Common myeloid progenitor, CD34-positive (primary cell): ENCODE measurements around the gene PLAC8.
A peak's percentile ranks its signal among the peaks of the same experiment; 100 is the strongest.
"Not testable (repeated sequence)": the region's sequence is repeated elsewhere in the genome, so short reads cannot be mapped to it uniquely, and the experiment has no call there.

Experiments used
- CTCF ChIA-PET: fragments of 350-600 bp; sonication (Branson Sonifier 250); formaldehyde crosslinking; loops from one replicate; lab custom pipeline; 2021; ENCODE audit warnings: antibody characterized with exemption; lab: Charles Lee
- POLR2A ChIA-PET: fragments of 350-600 bp; sonication (Branson Sonifier 250); formaldehyde crosslinking; loops from one replicate; lab custom pipeline; 2021; ENCODE audit warnings: antibody characterized with exemption; lab: Charles Lee
- DNase-seq, 3 donors: peaks; one replicate each; pipeline versions ENCODE4 v3.0.0 to v3.0.0-alpha.2; 2013
- H3K27ac ChIP-seq, 2 experiments: 1 replicate in 1 of 2; 2 replicates in 1 of 2; pipeline ENCODE4 v1.7.0; 2013; ENCODE audit warnings: inconsistent platforms in 2 of 2, low read length in 2 of 2, mild to moderate bottlenecking in 2 of 2, low read depth in 1 of 2, moderate library complexity in 1 of 2; ENCODE audit not compliant: severe bottlenecking in 2 of 2, insufficient read depth in 1 of 2, poor library complexity in 1 of 2
- H3K27me3 ChIP-seq, 5 experiments: replicated peaks in 2 of 5; 1 replicate in 3 of 5; 2 replicates in 2 of 5; pipeline versions ENCODE4 v1.6.1 to v1.7.0; 2013; ENCODE audit warnings: low read length in 4 of 5, mild to moderate bottlenecking in 2 of 5, moderate library complexity in 2 of 5, inconsistent platforms in 1 of 5; ENCODE audit not compliant: insufficient read depth in 5 of 5, control insufficient read depth in 4 of 5
- H3K36me3 ChIP-seq, 4 experiments: 1 replicate in 2 of 4; 2 replicates in 2 of 4; pipeline versions ENCODE4 v1.6.1 to v1.7.0; 2013; ENCODE audit warnings: low read length in 3 of 4, control low read depth in 1 of 4, mild to moderate bottlenecking in 1 of 4; ENCODE audit not compliant: control insufficient read depth in 4 of 4, insufficient read depth in 4 of 4
- H3K4me1 ChIP-seq, 4 experiments: 1 replicate in 3 of 4; 2 replicates in 1 of 4; pipeline versions ENCODE4 v1.6.1 to v1.7.1; 2013; ENCODE audit warnings: low read length in 3 of 4, mild to moderate bottlenecking in 3 of 4, control low read depth in 1 of 4, inconsistent platforms in 1 of 4, moderate library complexity in 1 of 4; ENCODE audit not compliant: control insufficient read depth in 4 of 4, insufficient read depth in 4 of 4; ENCODE audit errors: control extremely low read depth in 1 of 4
- H3K4me3 ChIP-seq, 7 experiments: 1 replicate in 4 of 7; 2 replicates in 3 of 7; pipeline versions ENCODE4 v1.5.1 to v1.7.0; 2013; ENCODE audit warnings: mild to moderate bottlenecking in 7 of 7, low read length in 6 of 7, moderate library complexity in 6 of 7, inconsistent platforms in 2 of 7, low read depth in 2 of 7, control low read depth in 1 of 7; ENCODE audit not compliant: insufficient read depth in 4 of 7, control insufficient read depth in 1 of 7; ENCODE audit errors: extremely low read depth in 1 of 7
- H3K9me3 ChIP-seq, 5 experiments: 1 replicate in 4 of 5; 2 replicates in 1 of 5; pipeline versions ENCODE4 v1.6.1 to v1.7.1; 2013; ENCODE audit warnings: low read length in 4 of 5, mild to moderate bottlenecking in 2 of 5, inconsistent platforms in 1 of 5, low read depth in 1 of 5, moderate library complexity in 1 of 5; ENCODE audit not compliant: control insufficient read depth in 4 of 5, insufficient read depth in 2 of 5; ENCODE audit errors: control extremely low read depth in 1 of 5
- WGBS: methylation state at CpG from one replicate; pipeline ENCODE4 v1.1.5; 2013; ENCODE audit not compliant: insufficient coverage; 5-methylcytosine and 5-hydroxymethylcytosine counted together

Gene PLAC8

DNA sequence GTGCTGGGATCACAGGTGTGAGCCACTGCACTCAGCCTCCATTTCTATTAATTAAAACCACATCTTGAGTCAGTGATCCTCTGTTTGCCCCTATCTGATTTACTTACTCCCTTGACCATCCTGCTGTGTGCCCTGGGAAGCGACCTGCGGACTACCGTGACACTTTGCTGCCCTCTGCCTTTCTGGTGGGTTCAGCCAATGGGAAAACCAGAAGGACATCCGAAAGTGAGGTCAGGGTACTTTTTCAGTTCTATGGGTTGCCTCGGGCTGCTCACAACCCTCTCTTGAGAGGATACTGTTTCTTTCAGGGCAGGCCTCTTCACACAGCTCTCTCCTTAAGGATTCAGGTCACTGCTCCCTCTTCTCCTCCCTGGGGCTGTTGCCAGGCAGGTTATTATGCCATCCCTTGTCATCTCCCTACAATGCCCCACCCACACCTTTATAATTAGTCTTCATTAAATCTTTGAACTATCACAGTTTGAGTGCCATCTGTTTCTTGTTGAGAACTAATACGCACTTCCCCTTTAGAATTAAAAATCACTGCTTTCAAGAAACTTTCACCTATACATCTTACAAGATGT is 21.4 kb downstream of the PLAC8 start:
- peaks cover 44 to 93% (median 67%) of the 10 kb centered on the region in 4 experiments for H3K36me3 ChIP-seq
- ChIA-PET CTCF (interaction anchor here (0.8 to 2.3 kb wide), 7 partner anchors 10 to 167 kb away, joined by 3 to 9 read pairs (median 3); no protein-coding TSS in a partner anchor), POLR2A (no interaction called here)
- DNase-seq, result no peak
- no peak overlapping the region for H3K27ac ChIP-seq
- no peaks in the 10 kb centered on the region for H3K27me3 ChIP-seq
- H3K9me3 ChIP-seq, result no peaks in the 10 kb centered on the region
- no peaks in the 10 kb centered on the region for H3K4me1 ChIP-seq
- WGBS, result 100% methylated on average over 5 of the region's 6 CpGs
- no peak overlapping the region for H3K4me3 ChIP-seq

DNA sequence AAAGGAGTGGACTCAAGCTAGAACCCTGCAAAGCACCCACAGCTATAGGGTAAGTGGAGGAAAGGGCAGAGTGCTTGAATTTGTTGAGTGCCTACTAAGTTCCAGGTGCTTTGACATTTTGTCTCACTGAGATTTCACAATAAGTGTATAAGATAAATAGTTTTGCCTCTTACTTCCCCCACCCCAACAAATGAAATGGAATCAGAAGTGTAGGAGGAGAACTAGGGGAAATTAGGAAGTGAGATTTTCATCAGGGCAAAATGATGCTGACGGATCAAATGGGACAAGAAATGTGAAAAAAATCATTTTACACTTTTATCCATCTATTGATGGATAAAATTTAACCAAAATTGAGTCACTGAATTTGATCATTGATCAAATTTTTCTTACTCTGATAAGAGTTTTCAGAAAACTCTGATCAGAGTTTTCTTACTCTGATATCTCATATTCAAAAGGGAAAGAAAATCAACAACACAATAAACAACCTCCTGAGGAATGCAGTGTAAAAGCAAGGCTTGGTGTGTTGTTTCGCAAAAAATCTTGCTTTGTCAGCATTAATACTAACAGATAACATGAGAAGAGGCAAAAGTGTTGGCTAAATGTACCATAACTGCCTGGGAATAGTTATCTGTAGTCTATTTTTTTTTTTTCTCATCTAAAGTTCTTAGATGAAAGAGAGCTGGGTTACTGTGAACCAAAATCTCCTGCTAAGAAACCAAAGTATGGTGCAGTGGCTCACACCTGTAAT is 24.9 kb downstream of the PLAC8 start:
- POLR2A ChIA-PET, result no interaction called here
- WGBS, result no CpG with 5 or more reads among the region's 2 CpGs
- Histone ChIP-seq H3K9me3 (no peaks in the 10 kb centered on the region), H3K27ac (no peak overlapping the region), H3K36me3 (peaks cover 27 to 83% (median 45%) of the 10 kb centered on the region in 4 experiments), H3K4me1 (peaks cover 0 to 4% (median 0%) of the 10 kb centered on the region in 4 experiments), H3K4me3 (no peak overlapping the region), H3K27me3 (no peaks in the 10 kb centered on the region)
- no peak for DNase-seq
- CTCF ChIA-PET, result interaction anchor here (0.8 to 1.1 kb wide), 2 partner anchors 14 to 21 kb away, joined by 3 read pairs; no protein-coding TSS in a partner anchor

DNA sequence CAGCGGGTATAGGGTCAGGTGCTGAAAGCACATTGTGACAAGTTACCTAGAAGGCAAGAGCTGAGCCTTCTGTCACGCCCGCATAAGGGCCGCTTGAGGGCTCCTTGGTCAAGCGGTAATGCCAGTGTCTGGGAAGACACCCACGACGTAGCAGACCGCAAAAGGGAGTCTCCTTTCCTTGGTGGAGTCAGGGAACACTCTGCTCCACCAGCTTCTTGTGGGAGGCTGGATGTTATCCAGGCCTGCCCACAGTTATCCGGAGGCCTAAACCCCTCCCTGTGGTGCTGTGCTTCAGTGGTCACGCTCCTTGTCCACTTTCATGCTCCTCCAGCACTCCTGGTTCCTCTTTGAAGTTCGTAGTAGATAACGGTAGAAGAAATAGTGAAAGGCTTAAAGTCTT is 29.6 kb downstream of the PLAC8 start:
- ChIA-PET POLR2A (interaction anchor here (0.6 kb wide), 1 partner anchor 208 kb away, joined by 5 read pairs; no protein-coding TSS in a partner anchor), CTCF (interaction anchor here (1.1 to 2.2 kb wide), 7 partner anchors 9 to 176 kb away, joined by 3 to 8 read pairs (median 3); no protein-coding TSS in a partner anchor)
- Histone ChIP-seq H3K36me3 (peaks cover 10 to 41% (median 19%) of the 10 kb centered on the region in 4 experiments), H3K4me1 (peaks cover 0 to 21% (median 5%) of the 10 kb centered on the region in 4 experiments)
- WGBS, result 97% methylated on average over 12 of the region's 12 CpGs
- H3K4me3 ChIP-seq, H3K27me3 ChIP-seq, H3K9me3 ChIP-seq, DNase-seq, H3K27ac ChIP-seq: not testable (repeated sequence)

DNA sequence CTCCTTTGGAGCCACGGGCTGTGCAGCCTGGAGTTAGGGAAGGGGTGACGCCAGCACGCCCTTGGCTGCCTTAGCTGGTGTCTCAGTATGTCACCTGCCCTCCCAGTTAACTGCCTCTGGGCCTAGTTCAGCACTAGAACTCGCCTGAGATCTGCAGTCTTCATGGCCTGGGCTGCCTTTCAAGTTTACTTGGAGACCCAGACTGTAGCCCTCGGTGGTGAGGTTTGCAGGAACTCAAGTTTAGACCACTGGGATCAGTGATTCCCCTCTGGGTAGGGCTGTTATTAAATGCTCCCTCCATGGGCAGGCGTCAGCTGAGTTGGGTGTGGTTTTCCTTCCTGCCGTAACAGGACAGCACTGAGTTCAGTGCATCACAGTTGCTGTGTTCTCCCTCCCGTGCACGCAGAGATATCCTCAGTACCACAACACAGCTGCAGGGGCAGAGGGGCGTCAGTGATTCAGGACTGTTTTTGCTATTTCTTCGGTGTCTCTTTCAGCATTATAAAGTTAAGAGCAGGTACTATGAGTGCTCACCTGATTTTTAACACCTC is 30.5 kb downstream of the PLAC8 start:
- peak; percentile 40 to 90 (median 82) for DNase-seq
- peak overlapping the region in 1 of 2 experiments; percentile 38 for H3K27ac ChIP-seq
- WGBS, result 37% methylated on average over 8 of the region's 11 CpGs
- peaks cover 2 to 31% (median 13%) of the 10 kb centered on the region in 4 experiments for H3K36me3 ChIP-seq
- H3K27me3 ChIP-seq, result no peaks in the 10 kb centered on the region
- CTCF ChIA-PET, result interaction anchor here (1.1 to 2.2 kb wide), 8 partner anchors 8 to 177 kb away, joined by 3 to 8 read pairs (median 3); no protein-coding TSS in a partner anchor
- peaks cover 0 to 21% (median 5%) of the 10 kb centered on the region in 4 experiments for H3K4me1 ChIP-seq
- H3K9me3 ChIP-seq, result no peaks in the 10 kb centered on the region
- H3K4me3 ChIP-seq, result peak overlapping the region in 1 of 7 experiments; percentile 22
- POLR2A ChIA-PET, result interaction anchor here (1.0 to 1.1 kb wide), 2 partner anchors 8 to 201 kb away, joined by 3 to 4 read pairs; partner anchors contain the start of gene COQ2

GRCh38 chr4:83082777-83083176 is 31.8 kb downstream of the PLAC8 start:
- DNase-seq, result no peak
- ChIA-PET POLR2A (interaction anchor here (0.8 to 1.0 kb wide), 2 partner anchors 29 to 202 kb away, joined by 3 to 6 read pairs; partner anchors contain the start of gene COQ2), CTCF (interaction anchor here (0.8 to 1.2 kb wide), 6 partner anchors 9 to 132 kb away, joined by 3 to 5 read pairs (median 3); no protein-coding TSS in a partner anchor)
- 100% methylated on average over 3 of the region's 4 CpGs for WGBS
- H3K36me3 ChIP-seq, result peaks cover 0 to 21% (median 5%) of the 10 kb centered on the region in 4 experiments
- no peak overlapping the region for H3K4me3 ChIP-seq
- H3K27ac ChIP-seq, result no peak overlapping the region
- H3K27me3 ChIP-seq, result no peaks in the 10 kb centered on the region
- H3K4me1 ChIP-seq, result peaks cover 0 to 22% (median 5%) of the 10 kb centered on the region in 4 experiments
- H3K9me3 ChIP-seq, result no peaks in the 10 kb centered on the region

GRCh38 chr4:83080561-83080960 is 34.0 kb downstream of the PLAC8 start:
- H3K4me1 ChIP-seq, result peaks cover 0 to 29% (median 10%) of the 10 kb centered on the region in 4 experiments
- ChIA-PET CTCF (interaction anchor here (0.9 to 1.0 kb wide), 2 partner anchors 14 to 184 kb away, joined by 3 read pairs; no protein-coding TSS in a partner anchor), POLR2A (no interaction called here)
- 93% methylated on average over 2 of the region's 6 CpGs for WGBS
- peaks cover 0 to 12% (median 6%) of the 10 kb centered on the region in 4 experiments for H3K36me3 ChIP-seq
- H3K27ac ChIP-seq, result no peak overlapping the region
- DNase-seq, result no peak
- H3K4me3 ChIP-seq, result no peak overlapping the region
- H3K27me3 ChIP-seq, result no peaks in the 10 kb centered on the region
- no peaks in the 10 kb centered on the region for H3K9me3 ChIP-seq
